ENCODE data around the gene CATSPERE. TPM values are rescaled to one million over a fixed set of nuclear protein-coding genes. Genes with fewer than 3 reads are reported as not detected.

Gene CATSPERE
- total and polyA plus RNA-seq, 2 donors (not counting 3 experiments of a cell fraction or from before 2014, with no cell fraction given) = 0.61 to 1.9 TPM

GRCh38 chr1:244419024-244419423, 42.0 kb upstream of the CATSPERE start:
- no peaks in the 10 kb centered on the region for H3K4me1 ChIP-seq (ENCODE audit: control insufficient read depth, extremely low read depth, insufficient read depth, low read length)
- ChIA-PET CTCF (no interaction called here), POLR2A (no interaction called here)
- BruUV-seq (replicated peaks) = no TSS peak
- H3K27ac ChIP-seq (ENCODE audit: insufficient read depth, low read depth, low read length) = no peak overlapping the region
- dilution Hi-C loops (cut with MboI; ENCODE audit: extremely low pct_ligation_motif_present, low sequenced_read_pairs) = no loop called here
- no peak for TF ChIP-seq MYC (IDR thresholded peaks at IDR 0.05; ENCODE audit: low read depth, low read length)
- TF ChIP-seq POLR2A (IDR thresholded peaks at IDR 0.05; ENCODE audit: low read depth, low read length) = no peak
- TF ChIP-seq MAX (IDR thresholded peaks at IDR 0.05; ENCODE audit: insufficient read depth, insufficient read length) = no peak
- TF ChIP-seq POLR2AphosphoS5 (IDR thresholded peaks at IDR 0.05; ENCODE audit: insufficient read depth, low read depth, low read length) = no peak
- no peak for TF ChIP-seq GATA2 (IDR thresholded peaks at IDR 0.05; ENCODE audit: insufficient read depth, insufficient read length, low read depth, low read length)
- TF ChIP-seq CTCF (IDR thresholded peaks at IDR 0.05; ENCODE audit: extremely low read depth in 1 of 2, insufficient read depth in 1 of 2, low read depth in 1 of 2, low read length in 2 of 2) = no peak
- TF ChIP-seq JUN (IDR thresholded peaks at IDR 0.05; ENCODE audit: borderline replicate concordance, insufficient read depth, insufficient read length, low read depth) = no peak
- no peak for TF ChIP-seq EZH2 (IDR thresholded peaks at IDR 0.05; ENCODE audit: borderline replicate concordance, low read depth, low read length, severe bottlenecking)
- no peak for TF ChIP-seq FOS (IDR thresholded peaks at IDR 0.05; ENCODE audit: borderline replicate concordance, insufficient read depth, low read length)
- H3K79me2 ChIP-seq (ENCODE audit: control insufficient read depth, insufficient read depth, low read length) = peaks cover 9% of the 10 kb centered on the region
- no peak overlapping the region for H3K4me3 ChIP-seq (replicated peaks in 1 of 3; ENCODE audit: insufficient read depth in 1 of 3, low read depth in 1 of 3, low read length in 3 of 3)
- no peaks in the 10 kb centered on the region for H3K9me1 ChIP-seq (replicated peaks; ENCODE audit: control insufficient read depth, extremely low read depth, insufficient read depth, low read length)
- H4K20me1 ChIP-seq (replicated peaks; ENCODE audit: control insufficient read depth, extremely low read depth, insufficient read depth, low read length) = no peaks in the 10 kb centered on the region
- H3K9me3 ChIP-seq (replicated peaks; ENCODE audit: control insufficient read depth, insufficient read depth, low read length) = no peaks in the 10 kb centered on the region
- FAIRE-seq (no peak), DNase-seq (ENCODE audit: low read depth, low spot score) (no peak)
- H3K9ac ChIP-seq (replicated peaks; ENCODE audit: extremely low read depth, insufficient read depth, low read length) = no peak overlapping the region
- no peak overlapping the region for H3K4me2 ChIP-seq (ENCODE audit: insufficient read depth, low read length)
- H3K27me3 ChIP-seq (ENCODE audit: control insufficient read depth in 2 of 2, insufficient read depth in 2 of 2, low read length in 2 of 2) = no peaks in the 10 kb centered on the region
- intact Hi-C loops (cut with micrococcal nuclease) = no loop called here
- no peak overlapping the region for H2AFZ ChIP-seq (ENCODE audit: low read depth, low read length)
- peaks cover 31 to 39% of the 10 kb centered on the region in 2 experiments for H3K36me3 ChIP-seq (ENCODE audit: control insufficient read depth in 2 of 2, extremely low read depth in 1 of 2, insufficient read depth in 2 of 2, low read length in 2 of 2)

Measured in endothelial cell of umbilical vein (primary cell).